Heart left ventricle (tissue), 16 donors: Measurements from ENCODE around the gene SUPT4H1. TPM values are rescaled to one million over a fixed set of nuclear protein-coding genes. Genes with fewer than 3 reads are reported as not detected.

Experiments
- ATAC-seq, 4 donors: fragments of 200-7000 bp; cut with Tn5 transposase; one replicate each; pipeline ENCODE4 v1.9.1; 2020 to 2022; ENCODE audit warnings: moderate library complexity in 4 of 4, mild to moderate bottlenecking in 3 of 4, moderate number of reproducible peaks in 1 of 4
- DNase-seq, 5 donors: peaks; one replicate each; pipeline ENCODE4 v3.0.0-alpha.2; 2020
- H3K27ac ChIP-seq, 12 donors: fragments of 200-600 bp; sonication (generic) in 4 of 12; one replicate each; pipeline versions ENCODE4 v1.5.0 to v1.8.0; 2016 to 2022; ENCODE audit warnings: mild to moderate bottlenecking in 2 of 12
- H3K27me3 ChIP-seq, 9 donors: fragments of 200-600 bp; sonication (generic) in 2 of 9; one replicate each; pipeline versions ENCODE4 v1.5.1 to v1.8.0; 2016 to 2022; ENCODE audit warnings: mild to moderate bottlenecking in 3 of 9
- H3K36me3 ChIP-seq, 9 donors: fragments of 200-600 bp; sonication (generic) in 2 of 9; one replicate each; pipeline versions ENCODE4 v1.5.0 to v1.8.0; 2018 to 2022; ENCODE audit warnings: mild to moderate bottlenecking in 2 of 9
- H3K4me1 ChIP-seq, 12 donors: fragments of 200-600 bp; sonication (generic) in 4 of 12; one replicate each; pipeline versions ENCODE4 v1.5.0 to v1.8.0; 2016 to 2022; ENCODE audit warnings: mild to moderate bottlenecking in 3 of 12
- H3K4me3 ChIP-seq, 12 donors: fragments of 200-600 bp; sonication (generic) in 4 of 12; one replicate each; pipeline versions ENCODE4 v1.5.0 to v1.8.0; 2017 to 2022; ENCODE audit warnings: mild to moderate bottlenecking in 9 of 12, moderate library complexity in 4 of 12
- H3K9me3 ChIP-seq, 12 donors: fragments of 200-600 bp; sonication (generic) in 4 of 12; one replicate each; pipeline versions ENCODE4 v1.5.0 to v1.8.0; 2016 to 2022; ENCODE audit warnings: mild to moderate bottlenecking in 1 of 12
- POLR2A ChIP-seq, 2 donors: fragments of 450-650 bp; IDR thresholded peaks; one replicate each; pipeline ENCODE4 v1.6.1; 2017; ENCODE audit warnings: antibody characterized with exemption in 2 of 2, mild to moderate bottlenecking in 2 of 2, moderate library complexity in 2 of 2
- WGBS, 4 donors: extraction: QIAGEN DNeasy Blood & Tissue Kit in 2 of 4; methylation state at CpG; one replicate each; pipeline versions ENCODE4 v1.1.5 to v1.1.7; 2013 to 2018; 5-methylcytosine and 5-hydroxymethylcytosine counted together
- intact Hi-C, 10 donors: fragments of 100-400 bp; cut with DNase I; formaldehyde crosslinking; loops; one replicate each; pipeline versions ENCODE4 v1.11.1 to v1.14.2; 2022
- polyA plus RNA-seq, 2 donors: library from polyadenylated mRNA; stranded (reverse); fragments of 200-250 nt; gene quantifications; one replicate each; pipeline ENCODE4 v1.2.3, GENCODE V29; 2013
- total RNA-seq, 9 donors: library from RNA; depleted of rRNA in 2 of 9; stranded (reverse); fragments of >200 nt in 2 of 9; fragmentation: NEBNext Ultra II Directional in 3 of 9; extraction: Animal tissue kit (Norgen Biotek cat#: 25700) in 3 of 9; gene quantifications; one replicate each; pipeline versions ENCODE4 v1.1.0 to v1.2.4, GENCODE V29; 2016 to 2023
- TF ChIP-seq, protein P1 (sequence below), 12 donors: fragments of 200-600 bp; sonication (generic) in 4 of 12; IDR thresholded peaks; one replicate each; pipeline versions ENCODE4 v1.5.0 to v1.8.0; 2018 to 2022; ENCODE audit warnings: antibody characterized with exemption in 12 of 12, mild to moderate bottlenecking in 5 of 12
- donor health status: ischemic (EF 13 %, LVEDD 7.1; RV severe dilation, severe dysfunction).
- donor health status: healthy with polysubstance abuse.
- donor health status: DM: no; HTN: yes; CAD: no.
- donor health status: DM: no; HTN: no; CAD: no.
- donor health status: ischemic (EF 25% LVEDD 6.9; RV normal size, moderate dysfunction).
- donor health status: ischemic (EF 25% LVEDD 5.7; RV mildly dilated, moderate dysfunction).
- donor health status: healthy.
- donor health status: DM: yes; HTN: yes; CAD: no.
- donor health status: ischemic (EF 35%, LVEDD 5.7; RV mildly dilated, moderate dysfunction).
- donor health status: nonischemic (EF 11% LVEDD 7.7; RV severe dilation, severe dysfunction).
- donor health status: DM: yes; HTN: yes; CAD: no.
- donor health status: PGD.
- donor health status: ischemic (EF 29% LVEDD 5.4; RV normal size, mild dysfunction).
- donor health status: nonischemic (EF 23%, LVEDD 6.1; RV moderate dilation, normal function).

Gene SUPT4H1
- total and polyA plus RNA-seq, 11 donors: 44.1 to 92.7 (median 58.0) TPM

DNA sequence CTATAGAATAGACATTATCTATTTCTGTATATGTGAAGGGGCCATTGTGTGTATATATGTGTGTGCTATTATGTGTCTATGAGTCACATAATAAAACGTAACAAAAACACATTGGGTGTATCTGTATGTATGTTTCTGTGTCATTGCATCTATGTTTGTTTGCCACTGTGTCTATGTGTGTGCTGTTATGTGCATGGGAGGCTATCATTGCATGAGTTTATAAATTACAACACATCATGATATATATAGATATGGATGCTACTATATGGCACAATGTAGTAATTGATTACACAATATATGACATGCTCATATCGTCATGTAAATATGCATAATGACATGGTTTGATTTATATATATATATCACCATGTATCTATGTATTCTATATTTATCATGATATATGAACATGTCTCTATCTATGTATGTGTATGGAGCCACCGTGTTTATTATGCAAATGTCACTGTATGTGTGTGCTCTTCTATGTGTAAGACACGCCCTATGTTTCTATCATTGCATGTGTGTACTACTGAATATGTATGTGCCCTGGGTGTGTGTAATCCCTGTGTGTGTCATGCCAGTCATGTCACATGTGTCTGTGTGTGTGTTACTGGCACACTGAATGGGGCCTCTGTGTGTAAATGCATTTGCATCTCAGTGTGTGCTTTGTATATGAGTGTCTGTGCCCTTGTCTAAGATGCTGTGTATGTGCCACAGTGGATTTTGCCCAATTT is 22.0 kb downstream of the SUPT4H1 start:
- H3K27me3 ChIP-seq: peaks cover 0 to 47% (median 7%) of the 10 kb centered on the region in 9 donors
- TF ChIP-seq POLR2A (IDR thresholded peaks at IDR 0.05): no peak
- TF ChIP-seq, protein P1, sequence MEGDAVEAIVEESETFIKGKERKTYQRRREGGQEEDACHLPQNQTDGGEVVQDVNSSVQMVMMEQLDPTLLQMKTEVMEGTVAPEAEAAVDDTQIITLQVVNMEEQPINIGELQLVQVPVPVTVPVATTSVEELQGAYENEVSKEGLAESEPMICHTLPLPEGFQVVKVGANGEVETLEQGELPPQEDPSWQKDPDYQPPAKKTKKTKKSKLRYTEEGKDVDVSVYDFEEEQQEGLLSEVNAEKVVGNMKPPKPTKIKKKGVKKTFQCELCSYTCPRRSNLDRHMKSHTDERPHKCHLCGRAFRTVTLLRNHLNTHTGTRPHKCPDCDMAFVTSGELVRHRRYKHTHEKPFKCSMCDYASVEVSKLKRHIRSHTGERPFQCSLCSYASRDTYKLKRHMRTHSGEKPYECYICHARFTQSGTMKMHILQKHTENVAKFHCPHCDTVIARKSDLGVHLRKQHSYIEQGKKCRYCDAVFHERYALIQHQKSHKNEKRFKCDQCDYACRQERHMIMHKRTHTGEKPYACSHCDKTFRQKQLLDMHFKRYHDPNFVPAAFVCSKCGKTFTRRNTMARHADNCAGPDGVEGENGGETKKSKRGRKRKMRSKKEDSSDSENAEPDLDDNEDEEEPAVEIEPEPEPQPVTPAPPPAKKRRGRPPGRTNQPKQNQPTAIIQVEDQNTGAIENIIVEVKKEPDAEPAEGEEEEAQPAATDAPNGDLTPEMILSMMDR (IDR thresholded peaks at IDR 0.05): no peak
- peak overlapping the region in 7 of 12 donors; percentile 37 to 79 (median 51) for H3K4me3 ChIP-seq
- ATAC-seq (no peak), DNase-seq (no peak)
- H3K36me3 ChIP-seq: peaks cover 0 to 15% (median 0%) of the 10 kb centered on the region in 9 donors
- H3K27ac ChIP-seq: peak overlapping the region in 2 of 12 donors; percentile 82 to 100
- no peaks in the 10 kb centered on the region for H3K9me3 ChIP-seq
- WGBS, 4 donors: 75 to 84% (median 79%) methylated on average over 4 of the region's 4 CpGs
- peaks cover 0 to 38% (median 0%) of the 10 kb centered on the region in 12 donors for H3K4me1 ChIP-seq
- intact Hi-C loops: loop anchor here in 3 of 10 donors (10.0 kb wide), 1 partner anchor 85 kb away; the partner anchor contains the start of gene RNF43 (in 3 of the 3)

DNA sequence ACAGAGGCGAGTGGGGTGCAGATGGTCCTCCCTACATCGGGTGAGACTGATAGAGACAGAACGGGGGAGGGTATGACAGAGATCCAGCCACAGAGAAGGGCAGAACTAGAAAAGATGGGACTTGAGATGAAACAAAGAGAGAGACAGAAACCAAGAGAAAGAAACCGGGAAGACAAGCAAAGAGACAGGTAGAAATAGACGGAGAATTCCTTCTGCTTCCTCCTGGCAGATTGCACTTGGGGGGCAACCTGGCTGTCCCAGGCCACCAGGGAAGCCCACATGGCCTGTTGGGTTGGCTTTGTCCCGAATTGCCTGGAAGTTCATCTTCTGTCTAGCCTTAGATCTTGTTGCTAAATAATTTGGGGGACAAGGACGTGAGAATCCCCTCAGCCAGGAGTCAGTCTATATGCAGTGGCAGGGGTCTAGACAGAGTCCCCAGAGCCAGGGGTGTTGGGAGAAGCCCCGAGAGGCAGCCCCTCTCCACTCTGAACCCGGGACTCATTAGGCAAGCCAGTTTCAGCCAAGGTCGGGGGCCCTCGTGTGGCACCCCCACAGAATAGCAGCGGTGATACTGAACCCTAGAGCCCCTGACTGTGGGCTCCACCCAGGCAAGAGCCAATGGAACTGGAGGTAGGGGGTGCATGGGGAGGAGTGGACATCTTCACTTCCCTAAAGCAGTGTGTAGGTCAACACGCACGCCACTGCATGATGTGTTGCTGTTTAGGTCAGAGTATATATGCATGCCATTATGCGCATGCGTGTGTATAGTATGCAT is 22.8 kb downstream of the SUPT4H1 start:
- Histone ChIP-seq H3K36me3 (peaks cover 0 to 15% (median 0%) of the 10 kb centered on the region in 9 donors), H3K9me3 (no peaks in the 10 kb centered on the region), H3K27ac (peak overlapping the region in 1 of 12 donors; percentile 100), H3K4me3 (peak overlapping the region in 2 of 12 donors; percentile 58 to 79), H3K27me3 (peaks cover 0 to 55% (median 14%) of the 10 kb centered on the region in 9 donors), H3K4me1 (peaks cover 0 to 38% (median 0%) of the 10 kb centered on the region in 12 donors)
- intact Hi-C loops: loop anchor here in 3 of 10 donors (10.0 kb wide), 1 partner anchor 86 kb away; the partner anchor contains the start of gene RNF43 (in 3 of the 3)
- TF ChIP-seq POLR2A (IDR thresholded peaks at IDR 0.05): no peak
- TF ChIP-seq, protein P1 (IDR thresholded peaks at IDR 0.05): peak in 7 of 12 donors; percentile 6 to 35 (median 17)
- WGBS, 4 donors: 30 to 36% (median 34%) methylated on average over 15 to 16 of the region's 16 CpGs
- DNase-seq (peak in 3 of 5 donors; percentile 51 to 72 (median 51)), ATAC-seq (peak in 3 of 4 donors; percentile 34 to 52 (median 39))

DNA sequence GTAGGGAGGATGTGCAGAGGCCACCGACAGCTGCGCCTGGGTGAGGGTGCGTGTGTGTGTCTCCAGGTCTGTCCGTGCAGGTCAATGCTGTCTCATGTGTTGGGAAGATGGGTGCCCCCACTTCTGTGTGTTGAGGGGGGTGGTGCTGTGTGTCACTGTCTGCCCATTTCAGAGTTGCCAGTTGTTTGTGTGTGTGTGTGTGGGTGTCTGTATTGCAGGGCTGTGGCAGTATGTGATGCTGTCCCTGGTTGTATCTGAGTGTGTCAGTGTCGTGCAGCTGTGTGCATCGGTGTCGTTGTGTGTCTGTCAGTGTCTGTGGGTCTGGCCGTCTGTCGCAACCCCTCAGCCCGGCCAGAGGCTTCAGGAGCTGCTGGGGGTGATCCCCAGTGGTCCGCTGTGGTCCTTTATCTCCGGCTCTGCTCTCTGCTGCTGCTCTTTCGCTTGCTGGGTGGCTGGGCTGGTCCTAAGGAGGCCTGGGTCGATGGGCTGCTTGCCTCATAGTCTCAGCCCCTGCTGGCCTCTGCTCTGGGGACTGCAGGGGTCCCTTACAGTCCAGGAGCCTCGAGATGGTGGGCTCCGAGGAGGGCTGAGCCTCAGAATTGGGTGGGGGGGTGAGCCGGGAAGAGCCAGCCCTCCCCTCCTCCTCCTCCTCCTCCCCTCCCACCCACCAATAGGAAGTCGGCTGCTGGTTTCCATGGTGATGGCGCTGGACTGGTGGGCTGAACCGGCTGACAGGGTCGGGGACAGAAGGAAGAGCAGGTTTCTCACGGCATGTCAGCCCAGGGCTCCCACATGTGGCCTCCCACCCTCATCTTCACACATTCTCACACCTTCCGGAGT is 23.6 kb downstream of the SUPT4H1 start, which contains the start of gene TSPOAP1:
TSPOAP1 (minus strand) TSS at position 601 of the 840 bp plus-strand sequence. CDS start 875 bp downstream, outside the sequence.
- intact Hi-C loops: loop anchor here in 3 of 10 donors (10.0 kb wide), 1 partner anchor 86 kb away; the partner anchor contains the start of gene RNF43 (in 3 of the 3)
- Histone ChIP-seq H3K27ac (peak within 1 kb of the TSS in 1 of 12 donors; percentile 100), H3K4me3 (peak within 1 kb of the TSS in 2 of 12 donors; percentile 58 to 79), H3K4me1 (peaks cover 0 to 30% (median 0%) of the 10 kb centered on the region in 12 donors), H3K9me3 (no peaks in the 10 kb centered on the region), H3K27me3 (peaks cover 0 to 54% (median 14%) of the 10 kb centered on the region in 9 donors), H3K36me3 (peaks cover 0 to 15% (median 0%) of the 10 kb centered on the region in 9 donors)
- WGBS, 4 donors: 8 to 27% (median 22%) methylated on average over 14 to 23 of the region's 23 CpGs
- DNase-seq (peak in 2 of 5 donors; percentile 17 to 67), ATAC-seq (no peak)
- TF ChIP-seq, protein P1 (IDR thresholded peaks at IDR 0.05): no peak
- no peak for TF ChIP-seq POLR2A (IDR thresholded peaks at IDR 0.05)
